GM12878 (cell line): Measurements from ENCODE around the gene THAP4. TPM values are rescaled to one million over a fixed set of nuclear protein-coding genes. Genes with fewer than 3 reads are reported as not detected.
A peak's percentile ranks its signal among the peaks of the same experiment; 100 is the strongest.

Source experiments
- ASH2L ChIP-seq: fragments of 300-600, 200-600 bp; sonication (generic); IDR thresholded peaks from 2 replicates; pipeline ENCODE4 v1.6.1; 2017; ENCODE audit warnings: low read depth, mild to moderate bottlenecking, borderline replicate concordance
- BCL11A ChIP-seq: IDR thresholded peaks from 2 replicates; pipeline ENCODE4 v1.6.1; 2011; ENCODE audit warnings: low read depth, low read length
- CBX3 ChIP-seq: fragments of 200-600 bp; sonication (generic); IDR thresholded peaks from 2 replicates; pipeline ENCODE4 v1.6.1; 2016; ENCODE audit warnings: low read depth, borderline replicate concordance
- CHD1 ChIP-seq: IDR thresholded peaks from 2 replicates; pipeline ENCODE4 v1.6.1; 2012; ENCODE audit warnings: low read depth, low read length, improper control_type of control experiment
- DPF2 ChIP-seq: fragments of 450-650 bp; IDR thresholded peaks from 2 replicates; pipeline ENCODE4 v1.6.1; 2017; ENCODE audit warnings: mild to moderate bottlenecking
- EZH2 ChIP-seq: IDR thresholded peaks from 2 replicates; pipeline ENCODE4 v1.6.1; 2012; ENCODE audit warnings: low read depth, mild to moderate bottlenecking, control low read depth, inconsistent platforms, low read length, borderline replicate concordance; ENCODE audit not compliant: control insufficient read depth
- HCFC1 ChIP-seq: fragments of 150-350 bp; IDR thresholded peaks from 2 replicates; pipeline ENCODE4 v1.6.1; 2014; ENCODE audit warnings: low read length
- JUNB ChIP-seq: IDR thresholded peaks from 2 replicates; pipeline ENCODE4 v1.6.1; 2016; ENCODE audit warnings: antibody characterized with exemption, mild to moderate bottlenecking
- KDM1A ChIP-seq: fragments of 200-600 bp; sonication (generic); IDR thresholded peaks from 2 replicates; pipeline ENCODE4 v1.6.1; 2016; ENCODE audit warnings: borderline replicate concordance
- MTA3 ChIP-seq: IDR thresholded peaks from 2 replicates; pipeline ENCODE4 v1.6.1; 2012; ENCODE audit warnings: low read length, inconsistent platforms, borderline replicate concordance
- MXI1 ChIP-seq: fragments of 150-350 bp; IDR thresholded peaks from 2 replicates; pipeline ENCODE4 v1.6.1; 2011; ENCODE audit warnings: low read depth, mild to moderate bottlenecking, inconsistent platforms, low read length, improper control_type of control experiment
- MYB ChIP-seq: fragments of 150-350 bp; IDR thresholded peaks from 2 replicates; pipeline ENCODE4 v1.6.1; 2014; ENCODE audit warnings: mild to moderate bottlenecking, low read depth, low read length, borderline replicate concordance
- NFIC ChIP-seq: IDR thresholded peaks from 2 replicates; pipeline ENCODE4 v1.6.1; 2012; ENCODE audit warnings: low read depth, mild to moderate bottlenecking, inconsistent platforms, low read length, moderate library complexity
- NFYB ChIP-seq: IDR thresholded peaks from 2 replicates; pipeline ENCODE4 v1.6.1; 2011; ENCODE audit warnings: low read depth, mild to moderate bottlenecking, low read length, improper control_type of control experiment, moderate library complexity; ENCODE audit not compliant: insufficient read depth
- NR2F1 ChIP-seq: fragments of 450-650 bp; conservative IDR thresholded peaks from 2 replicates; pipeline ENCODE4 v1.6.1; 2017; ENCODE audit warnings: mild to moderate bottlenecking
- NRF1 ChIP-seq: conservative IDR thresholded peaks from 2 replicates; pipeline ENCODE4 v1.6.1; 2011; ENCODE audit warnings: mild to moderate bottlenecking, low read depth, low read length, improper control_type of control experiment
- POLR2A ChIP-seq: IDR thresholded peaks from 2 replicates; pipeline ENCODE4 v1.6.1; 2011; ENCODE audit warnings: low read depth, mild to moderate bottlenecking, low read length
- RELA ChIP-seq: fragments of 450-650 bp; IDR thresholded peaks from 2 replicates; pipeline ENCODE4 v1.8.0; 2014; ENCODE audit warnings: borderline replicate concordance; ENCODE audit not compliant: partially characterized antibody
- RFX5 ChIP-seq: IDR thresholded peaks from 2 replicates; pipeline ENCODE4 v1.6.1; 2011; ENCODE audit warnings: low read depth, low read length, improper control_type of control experiment
- SREBF1 ChIP-seq: IDR thresholded peaks from 2 replicates; pipeline ENCODE4 v1.6.1; 2012; ENCODE audit warnings: mild to moderate bottlenecking, low read length
- TAF1 ChIP-seq: IDR thresholded peaks from 2 replicates; pipeline ENCODE4 v1.6.1; 2011; ENCODE audit warnings: mild to moderate bottlenecking, low read depth, low read length, borderline replicate concordance
- YBX1 ChIP-seq: fragments of 450-650 bp; IDR thresholded peaks from 2 replicates; pipeline ENCODE4 v1.6.1; 2016; ENCODE audit warnings: antibody characterized with exemption
- ZNF24 ChIP-seq: fragments of 450-650 bp; IDR thresholded peaks from 2 replicates; pipeline ENCODE4 v1.6.1; 2017; ENCODE audit warnings: antibody characterized with exemption, mild to moderate bottlenecking
- ZNF622 ChIP-seq: fragments of 450-650 bp; IDR thresholded peaks from 2 replicates; pipeline ENCODE4 v1.6.1; 2017; ENCODE audit warnings: mild to moderate bottlenecking, inconsistent platforms
- ZSCAN29 ChIP-seq: fragments of 450-650 bp; IDR thresholded peaks from 2 replicates; pipeline ENCODE4 v1.6.1; 2017; ENCODE audit warnings: mild to moderate bottlenecking, moderate library complexity
- polyA plus RNA-seq, 11 experiments: library from polyadenylated mRNA; depleted of rRNA in 4 of 11; unstranded in 6 of 11; stranded (reverse) in 5 of 11; fragments of >200 nt; fragmentation: Nextera tagmentation in 4 of 11; fragmentation: Illumina TruSeq in 1 of 11; extraction: Ambion mirVana in 4 of 11; extraction: Trizol in 1 of 11; gene quantifications; 1 replicate in 1 of 11; 2 replicates in 10 of 11; pipeline versions ENCODE4 v1.2.1 to v1.2.3, GENCODE V29; 2011 to 2016; ENCODE audit warnings: inconsistent platforms in 2 of 11, missing spikeins in 2 of 11, low read depth in 1 of 11
- total RNA-seq, 4 experiments: library from RNA; depleted of rRNA in 3 of 4; stranded (reverse); fragments of >200 nt in 3 of 4; fragmentation: Illumina TruSeq in 1 of 4; extraction: Trizol in 1 of 4; gene quantifications; 2 replicates each; pipeline versions ENCODE4 v1.2.1 to v1.2.3, GENCODE V29; 2013 to 2021
- TF ChIP-seq, protein P1 (sequence below): fragments of 450-650 bp; IDR thresholded peaks from 2 replicates; pipeline ENCODE4 v1.6.1; 2018; ENCODE audit warnings: borderline replicate concordance, mild to moderate bottlenecking; ENCODE audit not compliant: partially characterized antibody
- TF ChIP-seq, protein P2 (sequence below): IDR thresholded peaks from 2 replicates; pipeline ENCODE4 v1.6.1; 2012; ENCODE audit warnings: low read length, inconsistent platforms
- TF ChIP-seq, protein P3 (sequence below): IDR thresholded peaks from 2 replicates; pipeline ENCODE4 v1.6.1; 2011; ENCODE audit warnings: low read depth, low read length, improper control_type of control experiment, borderline replicate concordance
- TF ChIP-seq, protein P4 (sequence below): IDR thresholded peaks from 2 replicates; pipeline ENCODE4 v1.6.1; 2012; ENCODE audit warnings: low read depth, low read length, improper control_type of control experiment

THAP4 gene
- total and polyA plus RNA-seq, 10 of the 15 experiments (the other 5 are each of a cell fraction or from before 2014, with no cell fraction given), result 12.9 to 67.7 (median 44.5) TPM

DNA sequence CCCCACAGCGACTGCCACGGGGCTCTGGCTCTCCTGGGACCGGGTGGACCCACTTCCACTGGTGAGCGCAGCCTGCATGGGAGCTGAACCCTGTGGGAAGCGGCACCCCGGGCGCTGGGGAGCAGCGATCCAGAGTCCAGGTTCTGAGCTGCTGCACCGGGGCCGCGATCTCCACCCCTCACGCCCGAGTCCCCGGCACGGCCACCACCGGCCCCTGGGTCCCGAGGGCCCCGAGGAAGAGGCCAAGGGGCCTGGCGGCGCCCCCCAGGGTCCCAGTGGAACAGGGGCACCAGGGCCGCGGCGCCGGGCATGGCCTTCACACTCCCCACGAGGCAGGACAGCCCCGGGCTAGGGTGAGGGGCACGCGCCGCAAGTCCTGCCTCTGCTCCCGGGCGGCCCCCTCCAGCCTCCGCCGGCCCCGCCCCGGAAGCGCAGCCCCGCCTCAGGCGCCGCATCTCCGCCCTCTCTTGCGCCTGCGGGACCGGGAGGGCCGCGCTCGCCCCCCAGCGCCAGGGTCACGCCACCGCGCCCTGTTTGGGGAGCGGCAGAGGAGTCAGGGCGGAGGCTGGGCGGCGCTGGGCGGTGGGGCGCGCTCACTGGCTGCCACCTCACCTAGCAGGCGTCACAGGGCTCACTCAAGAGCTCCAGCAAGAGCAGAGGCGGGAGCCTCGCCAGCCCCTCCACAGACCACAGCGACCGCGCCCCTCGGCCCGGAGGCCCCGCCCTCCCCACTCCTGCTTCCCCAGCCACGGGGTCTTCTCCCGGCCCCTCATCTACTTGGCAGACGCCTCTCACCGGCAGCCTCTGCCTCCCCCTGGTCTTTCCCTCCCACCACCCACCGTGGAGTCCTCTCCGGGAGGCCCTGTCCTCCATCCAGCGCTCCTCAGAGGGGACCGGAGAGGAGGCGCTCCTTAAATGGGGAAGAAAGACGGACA lies 26.8 kb downstream of the THAP4 start (continued):
- TF ChIP-seq TAF1, result no peak
- TF ChIP-seq NR2F1, result peak; percentile 74
- TF ChIP-seq CBX3, result no peak
- 0 out of 2 replicates have a peak, but pooled peaks have one; percentile 19 for TF ChIP-seq ZNF24
- no peak for TF ChIP-seq MTA3
- TF ChIP-seq RELA, result no peak
- TF ChIP-seq, protein P1, sequence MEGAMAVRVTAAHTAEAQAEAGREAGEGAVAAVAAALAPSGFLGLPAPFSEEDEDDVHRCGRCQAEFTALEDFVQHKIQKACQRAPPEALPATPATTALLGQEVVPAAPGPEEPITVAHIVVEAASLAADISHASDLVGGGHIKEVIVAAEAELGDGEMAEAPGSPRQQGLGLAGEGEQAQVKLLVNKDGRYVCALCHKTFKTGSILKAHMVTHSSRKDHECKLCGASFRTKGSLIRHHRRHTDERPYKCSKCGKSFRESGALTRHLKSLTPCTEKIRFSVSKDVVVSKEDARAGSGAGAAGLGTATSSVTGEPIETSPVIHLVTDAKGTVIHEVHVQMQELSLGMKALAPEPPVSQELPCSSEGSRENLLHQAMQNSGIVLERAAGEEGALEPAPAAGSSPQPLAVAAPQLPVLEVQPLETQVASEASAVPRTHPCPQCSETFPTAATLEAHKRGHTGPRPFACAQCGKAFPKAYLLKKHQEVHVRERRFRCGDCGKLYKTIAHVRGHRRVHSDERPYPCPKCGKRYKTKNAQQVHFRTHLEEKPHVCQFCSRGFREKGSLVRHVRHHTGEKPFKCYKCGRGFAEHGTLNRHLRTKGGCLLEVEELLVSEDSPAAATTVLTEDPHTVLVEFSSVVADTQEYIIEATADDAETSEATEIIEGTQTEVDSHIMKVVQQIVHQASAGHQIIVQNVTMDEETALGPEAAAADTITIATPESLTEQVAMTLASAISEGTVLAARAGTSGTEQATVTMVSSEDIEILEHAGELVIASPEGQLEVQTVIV, result no peak
- no peak for TF ChIP-seq RFX5
- no peak for TF ChIP-seq YBX1
- TF ChIP-seq NFIC, result no peak
- no peak for TF ChIP-seq HCFC1
- no peak for TF ChIP-seq MYB
- peak; percentile 66; the same call in 1 of the 2 replicates for TF ChIP-seq DPF2
- TF ChIP-seq JUNB, result no peak
- TF ChIP-seq NFYB, result no peak
- no peak for TF ChIP-seq BCL11A
- TF ChIP-seq, protein P2, sequence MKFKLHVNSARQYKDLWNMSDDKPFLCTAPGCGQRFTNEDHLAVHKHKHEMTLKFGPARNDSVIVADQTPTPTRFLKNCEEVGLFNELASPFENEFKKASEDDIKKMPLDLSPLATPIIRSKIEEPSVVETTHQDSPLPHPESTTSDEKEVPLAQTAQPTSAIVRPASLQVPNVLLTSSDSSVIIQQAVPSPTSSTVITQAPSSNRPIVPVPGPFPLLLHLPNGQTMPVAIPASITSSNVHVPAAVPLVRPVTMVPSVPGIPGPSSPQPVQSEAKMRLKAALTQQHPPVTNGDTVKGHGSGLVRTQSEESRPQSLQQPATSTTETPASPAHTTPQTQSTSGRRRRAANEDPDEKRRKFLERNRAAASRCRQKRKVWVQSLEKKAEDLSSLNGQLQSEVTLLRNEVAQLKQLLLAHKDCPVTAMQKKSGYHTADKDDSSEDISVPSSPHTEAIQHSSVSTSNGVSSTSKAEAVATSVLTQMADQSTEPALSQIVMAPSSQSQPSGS, result no peak
- TF ChIP-seq, protein P3, sequence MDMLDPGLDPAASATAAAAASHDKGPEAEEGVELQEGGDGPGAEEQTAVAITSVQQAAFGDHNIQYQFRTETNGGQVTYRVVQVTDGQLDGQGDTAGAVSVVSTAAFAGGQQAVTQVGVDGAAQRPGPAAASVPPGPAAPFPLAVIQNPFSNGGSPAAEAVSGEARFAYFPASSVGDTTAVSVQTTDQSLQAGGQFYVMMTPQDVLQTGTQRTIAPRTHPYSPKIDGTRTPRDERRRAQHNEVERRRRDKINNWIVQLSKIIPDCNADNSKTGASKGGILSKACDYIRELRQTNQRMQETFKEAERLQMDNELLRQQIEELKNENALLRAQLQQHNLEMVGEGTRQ, result no peak
- TF ChIP-seq ZSCAN29, result no peak
- TF ChIP-seq SREBF1, result no peak
- no peak for TF ChIP-seq ZNF622
- no peak for TF ChIP-seq KDM1A
- no peak for TF ChIP-seq MXI1
- no peak for TF ChIP-seq CHD1
- no peak; the same call in 1 of the 2 replicates for TF ChIP-seq POLR2A
- TF ChIP-seq ASH2L, result no peak
- no peak for TF ChIP-seq EZH2
- TF ChIP-seq, protein P4, sequence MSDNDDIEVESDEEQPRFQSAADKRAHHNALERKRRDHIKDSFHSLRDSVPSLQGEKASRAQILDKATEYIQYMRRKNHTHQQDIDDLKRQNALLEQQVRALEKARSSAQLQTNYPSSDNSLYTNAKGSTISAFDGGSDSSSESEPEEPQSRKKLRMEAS, result no peak
- no peak; the same call in 1 of the 2 replicates for TF ChIP-seq NRF1
